Left kidney (tissue), 2 donors: ENCODE measurements around the gene LSM14A. TPM values are rescaled to one million over a fixed set of nuclear protein-coding genes. Genes with fewer than 3 reads are reported as not detected.

Source experiments
- DNase-seq: peaks from one replicate; pipeline ENCODE4 v3.0.0-alpha.2; 2013
- polyA plus RNA-seq: library from polyadenylated mRNA; unstranded; fragments of 120-200 nt; gene quantifications from one replicate; pipeline ENCODE4 v1.2.1, GENCODE V29; 2013; ENCODE audit not compliant: insufficient read length

The LSM14A gene
- polyA plus RNA-seq, 1 donor, result 199 TPM

DNA sequence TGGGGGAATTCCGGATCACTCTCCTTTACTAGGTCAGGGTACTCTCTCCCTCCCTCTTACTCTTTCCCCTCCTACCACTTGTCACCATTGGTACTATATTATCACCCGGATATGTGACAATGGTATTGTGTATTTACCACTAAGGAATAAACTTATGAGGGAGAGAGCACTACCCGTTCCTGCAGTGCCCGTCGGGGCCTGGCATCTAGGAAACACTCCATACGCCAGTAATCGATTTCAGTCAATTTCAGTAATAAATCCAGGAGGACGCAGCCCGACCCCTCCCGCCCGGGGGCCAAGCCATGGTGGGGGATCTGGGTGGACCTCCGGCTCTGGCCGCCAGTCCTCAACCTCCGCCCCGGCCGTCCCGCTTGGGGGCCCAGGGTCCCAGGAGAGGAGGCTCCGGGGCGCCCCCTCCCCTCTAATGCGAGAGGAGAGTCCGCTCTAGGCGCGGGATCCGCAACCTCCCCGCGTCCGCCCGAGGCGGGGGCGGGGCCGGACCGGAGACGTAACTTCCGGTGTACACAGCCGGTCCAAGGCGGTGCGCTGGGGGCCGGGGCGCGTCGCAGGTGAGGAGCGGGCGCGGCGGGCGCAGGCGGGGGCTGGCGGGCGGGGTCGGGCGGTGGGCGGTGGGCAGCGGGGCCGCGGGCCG, 81.9 kb downstream of the LSM14A start, which contains the start of gene GARRE1:
Gene GARRE1, plus strand, starts transcription at position 509 of the 652 bp plus-strand sequence. CDS start 45,920 bp downstream, outside the sequence.
- DNase-seq, result peak; percentile 87

DNA sequence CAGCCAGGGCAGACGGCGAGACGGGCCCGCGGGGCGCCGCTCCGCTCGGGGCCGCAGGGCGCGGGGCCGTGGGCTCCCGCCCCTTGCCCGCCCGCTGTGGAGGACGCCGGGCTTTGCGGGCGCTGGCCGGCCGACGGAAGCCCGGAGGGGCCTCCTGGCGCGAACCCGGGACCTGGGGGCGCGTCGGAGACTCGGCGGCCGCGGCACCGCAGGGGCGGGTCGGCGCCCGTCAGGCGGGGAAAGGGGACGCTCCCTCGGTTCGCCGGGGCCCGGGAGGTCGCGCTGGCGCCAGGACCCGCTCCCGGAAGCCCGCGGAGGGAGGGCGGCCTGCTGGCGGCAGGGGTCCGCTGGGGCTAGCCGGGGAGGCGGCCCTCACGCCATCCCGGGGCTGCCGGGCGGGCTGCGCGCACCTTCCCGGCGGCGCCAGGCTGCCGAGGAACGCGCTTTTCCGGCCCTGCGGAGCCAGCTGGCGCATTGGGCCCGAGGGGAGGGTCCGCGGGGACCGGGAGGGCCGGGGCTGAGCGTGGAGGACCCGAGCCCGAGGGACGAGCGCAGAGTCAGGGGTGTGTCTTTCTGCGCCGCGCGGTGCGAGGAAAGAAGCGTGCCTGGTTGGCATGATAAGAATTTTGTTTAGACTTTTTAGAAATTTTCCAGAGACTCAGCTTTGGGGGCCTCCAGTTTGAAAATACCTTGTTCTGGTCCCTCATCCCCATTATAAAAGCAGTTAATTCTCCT, 82.6 kb downstream of the LSM14A start:
- peak; percentile 33 for DNase-seq

DNA sequence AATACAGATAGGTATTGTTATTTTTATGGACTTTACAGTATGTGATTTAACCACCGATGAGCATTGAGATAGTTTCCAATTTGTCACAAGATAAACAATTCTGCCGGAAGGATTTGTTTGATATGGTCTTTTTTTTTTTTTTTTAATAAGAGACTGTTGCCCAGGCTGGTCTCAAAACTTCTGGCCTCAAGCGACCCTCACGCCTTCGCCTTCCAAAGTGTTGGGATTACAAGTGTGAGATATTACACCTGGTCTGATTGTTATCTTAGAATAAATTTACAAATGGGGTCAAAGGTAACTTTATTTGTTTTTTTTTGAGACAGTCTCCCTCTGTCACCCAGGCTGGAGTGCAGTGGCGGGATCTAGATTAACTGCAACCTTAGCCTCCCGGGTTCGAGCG, 83.2 kb downstream of the LSM14A start:
- DNase-seq, result no peak

DNA sequence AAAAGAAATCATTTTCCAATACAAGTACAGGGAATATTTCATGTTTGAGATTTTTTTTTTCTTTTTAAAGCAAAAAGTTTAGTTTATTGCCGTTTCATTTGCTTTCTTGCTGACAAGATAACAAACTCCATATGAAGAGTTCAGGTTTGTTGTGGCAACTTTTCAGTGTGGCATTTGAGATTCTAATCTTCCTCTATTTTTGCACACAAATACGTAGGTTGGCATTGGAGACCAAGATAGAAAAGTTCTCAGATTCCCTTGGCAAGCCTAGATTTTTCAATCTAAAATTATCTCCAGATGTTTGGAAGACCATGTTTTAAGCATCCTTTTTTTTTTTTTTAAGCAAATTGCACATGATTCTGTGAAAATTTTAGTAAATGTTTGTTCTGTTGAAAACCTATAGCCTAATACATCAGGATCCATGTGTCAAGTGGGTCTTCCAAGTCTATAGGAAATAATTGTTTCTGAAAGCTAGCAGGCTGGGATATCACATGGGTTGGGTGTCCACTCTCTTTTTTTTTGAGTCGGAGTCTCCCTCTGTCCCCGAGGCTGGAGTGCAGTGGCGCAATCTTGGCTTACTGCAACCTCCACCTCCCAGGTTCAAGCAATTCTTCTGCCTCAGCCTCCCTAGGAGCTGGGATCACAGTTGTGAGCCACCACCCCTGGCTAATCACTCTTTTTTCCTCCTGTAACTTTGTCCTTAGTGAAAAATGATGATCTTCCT, 84.7 kb downstream of the LSM14A start:
- DNase-seq, result no peak

DNA sequence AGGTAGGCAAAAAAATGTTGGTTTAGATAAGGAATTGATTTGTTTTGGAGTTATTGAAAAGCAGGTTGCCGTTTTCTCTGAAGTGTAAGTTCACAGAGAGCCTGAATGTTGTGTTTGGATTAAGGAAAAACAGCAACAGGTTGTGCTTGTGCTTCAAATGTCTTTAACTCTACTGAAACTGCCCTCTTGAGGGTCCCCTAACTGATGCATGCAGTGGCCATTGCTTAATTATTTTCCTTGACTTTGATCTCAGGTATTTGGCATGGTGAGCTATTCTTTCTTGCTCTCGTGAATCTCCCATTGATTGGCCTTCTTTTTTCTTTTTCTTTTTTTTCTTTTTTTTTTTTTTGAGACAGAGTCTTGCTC, 85.2 kb downstream of the LSM14A start:
- DNase-seq, result no peak

DNA sequence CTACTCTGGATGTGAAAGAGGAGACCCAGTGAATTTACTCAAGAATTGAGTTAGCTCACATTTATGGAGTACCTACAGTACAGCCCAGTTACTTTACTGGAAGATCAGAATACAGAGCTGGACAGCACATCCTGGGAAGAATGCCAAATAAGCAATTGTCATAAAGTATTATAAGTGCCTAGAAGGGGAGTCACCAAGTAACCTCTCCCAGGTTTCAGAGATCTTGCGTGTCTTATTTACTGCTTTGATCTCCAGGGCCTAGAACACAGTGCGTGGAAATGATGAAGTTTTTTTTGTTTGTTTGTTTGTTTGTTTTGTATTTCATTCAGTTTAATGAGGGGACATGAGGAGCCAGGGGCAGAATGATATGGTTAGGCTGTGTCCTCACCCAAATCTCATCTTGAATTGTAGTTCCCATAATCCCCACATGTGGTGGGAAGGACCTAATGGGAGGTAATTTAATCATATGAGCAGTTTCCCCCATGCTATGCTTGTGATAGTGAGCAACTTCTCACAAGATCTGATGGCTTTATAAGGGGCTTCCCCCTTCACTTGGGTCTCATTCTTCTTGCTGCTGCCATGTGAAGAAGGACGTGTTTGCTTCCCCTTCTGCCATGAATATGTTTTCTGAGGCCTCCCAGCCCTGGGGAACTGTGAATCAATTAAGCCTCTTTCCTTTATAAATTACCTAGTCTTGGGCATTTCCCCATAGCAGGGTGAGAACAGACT, 87.2 kb downstream of the LSM14A start:
- no peak for DNase-seq

DNA sequence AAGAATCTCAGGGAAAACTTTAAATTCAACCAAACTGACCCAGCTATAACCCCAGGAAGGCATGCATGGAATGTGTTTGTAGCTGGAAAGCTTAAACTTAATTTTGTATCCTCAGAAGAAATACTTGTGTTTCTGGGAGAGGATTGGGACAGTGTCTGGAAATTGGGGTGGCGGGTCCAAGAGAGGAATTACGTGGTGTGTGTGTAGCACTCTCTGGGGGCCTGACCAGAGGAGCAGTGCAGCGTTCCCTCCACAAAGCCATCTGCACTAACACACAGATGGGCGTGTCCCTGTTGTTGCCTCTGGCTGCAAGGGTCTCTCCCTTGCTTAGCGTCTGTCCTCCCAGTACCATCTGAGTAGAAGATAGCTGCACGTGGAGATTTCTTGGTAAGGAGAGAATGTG, 88.5 kb downstream of the LSM14A start:
- DNase-seq, result peak; percentile 47

DNA sequence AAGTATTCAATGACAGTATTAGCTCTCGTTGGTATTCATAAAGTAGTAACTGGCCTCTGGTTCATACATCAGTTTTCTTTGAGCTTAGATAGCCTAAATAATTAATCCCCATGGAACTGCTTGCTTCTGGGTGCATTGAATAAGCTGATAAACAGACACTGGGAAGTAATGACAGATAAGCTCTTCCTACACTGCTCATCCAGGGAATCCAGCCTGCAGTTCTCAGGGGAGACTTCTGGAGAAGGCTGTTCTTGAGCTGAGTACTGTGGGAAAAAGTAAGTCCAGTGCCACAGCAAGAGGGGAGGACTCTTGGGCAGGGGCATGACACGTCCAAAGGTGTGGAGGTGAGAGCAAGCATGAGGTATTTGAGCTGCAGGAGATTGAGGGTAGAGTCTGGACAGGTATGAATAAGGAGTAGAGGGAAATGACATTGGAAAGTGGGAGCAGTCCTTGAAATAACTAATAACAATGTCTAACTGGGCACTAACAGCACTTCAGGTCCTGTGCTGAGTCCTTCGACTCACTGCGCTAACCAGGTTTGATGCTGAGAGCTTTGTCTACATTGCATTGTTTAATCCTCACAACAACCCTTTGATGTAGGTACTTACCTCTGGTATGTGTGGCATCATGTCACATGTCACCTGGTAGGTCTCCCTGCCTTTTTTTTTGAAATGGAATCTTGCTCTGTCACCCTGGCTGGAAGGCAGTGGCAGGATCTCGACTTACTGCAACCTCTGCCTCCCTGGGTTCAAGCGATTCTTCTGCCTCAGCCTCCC, 89.2 kb downstream of the LSM14A start:
- DNase-seq, result no peak

DNA sequence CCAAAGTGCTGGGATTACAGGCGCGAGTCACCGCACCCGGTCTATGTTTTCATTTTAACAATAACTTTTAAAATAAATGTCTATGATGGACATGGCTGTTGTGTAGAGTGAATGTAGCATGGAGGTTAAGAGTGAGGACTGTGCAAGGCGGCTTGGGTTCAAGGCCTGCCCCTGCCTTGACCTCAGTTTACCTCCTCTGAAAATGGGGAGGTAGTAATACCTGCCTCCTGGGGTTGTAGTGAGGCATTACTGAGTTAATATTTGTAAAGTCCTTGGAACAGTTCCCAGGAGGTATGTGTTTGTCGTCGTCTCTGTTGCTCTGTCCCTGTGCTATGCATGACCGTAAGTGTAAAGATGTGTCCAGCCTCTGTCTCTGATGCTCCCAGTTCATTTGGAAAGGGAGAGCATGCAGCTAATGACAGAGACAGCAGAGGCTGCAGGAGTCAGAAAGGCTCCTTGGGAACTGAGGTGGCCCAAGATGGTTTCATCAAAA, 91.5 kb downstream of the LSM14A start:
- no peak for DNase-seq

DNA sequence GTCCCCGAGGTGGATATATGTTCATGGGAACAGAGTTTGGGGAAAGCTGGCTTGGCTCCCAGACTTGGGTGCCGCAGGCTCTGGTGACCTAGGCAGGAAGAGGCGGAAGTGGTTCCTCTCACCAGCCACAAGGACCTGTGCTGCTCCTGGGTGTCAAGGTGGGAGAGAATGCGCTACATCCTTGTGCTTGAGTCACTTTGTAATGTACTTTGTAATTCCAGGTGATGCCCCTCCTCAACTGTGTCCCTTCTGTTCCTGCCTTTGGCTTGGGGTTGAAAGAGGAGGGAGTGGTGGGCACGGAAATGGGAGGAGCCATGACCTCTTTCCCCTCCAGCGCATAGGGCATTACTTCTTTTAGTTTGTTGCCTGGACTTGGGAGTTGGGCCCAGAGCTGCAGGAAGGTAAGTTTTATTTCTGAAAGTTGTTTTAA, 92.9 kb downstream of the LSM14A start:
- no peak for DNase-seq

DNA sequence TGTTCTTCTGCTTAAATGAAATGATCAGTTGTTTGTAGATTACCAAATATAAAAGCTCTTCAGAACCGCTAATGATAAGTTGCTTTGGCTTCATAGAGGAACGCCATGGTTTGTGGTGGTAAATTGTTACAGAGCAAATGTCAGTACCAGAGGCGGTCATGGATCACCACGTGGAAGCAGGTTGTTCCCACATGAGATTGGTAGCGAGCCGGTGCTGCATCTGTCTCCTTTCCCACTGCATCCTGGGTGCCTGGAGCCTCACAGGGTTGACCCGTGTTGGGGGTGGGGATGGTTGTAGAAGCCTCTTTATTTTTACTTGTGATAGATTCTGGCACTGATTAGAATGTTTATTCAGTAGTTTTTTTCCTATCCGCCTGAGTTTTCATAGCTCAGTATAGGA, 96.8 kb downstream of the LSM14A start:
- DNase-seq, result no peak

DNA sequence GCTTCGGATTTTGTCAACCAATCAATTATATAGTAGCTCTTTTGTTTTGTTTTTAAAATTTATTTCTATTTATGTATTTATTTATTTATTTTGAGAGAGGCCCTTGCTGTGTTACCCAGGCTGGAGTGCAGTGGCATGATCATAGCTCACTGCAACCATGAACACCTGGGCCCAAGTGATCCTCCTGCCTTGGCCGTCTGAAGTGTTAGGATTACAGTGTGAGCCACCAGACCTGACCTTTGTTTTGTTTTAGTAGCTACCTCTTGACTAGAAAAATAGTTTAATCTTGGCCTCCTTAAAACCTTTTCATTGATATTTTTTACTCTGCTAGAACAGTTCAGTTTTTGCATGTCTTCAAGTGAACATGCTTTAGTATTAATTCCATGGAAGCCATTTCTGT, 97.2 kb downstream of the LSM14A start:
- no peak for DNase-seq

DNA sequence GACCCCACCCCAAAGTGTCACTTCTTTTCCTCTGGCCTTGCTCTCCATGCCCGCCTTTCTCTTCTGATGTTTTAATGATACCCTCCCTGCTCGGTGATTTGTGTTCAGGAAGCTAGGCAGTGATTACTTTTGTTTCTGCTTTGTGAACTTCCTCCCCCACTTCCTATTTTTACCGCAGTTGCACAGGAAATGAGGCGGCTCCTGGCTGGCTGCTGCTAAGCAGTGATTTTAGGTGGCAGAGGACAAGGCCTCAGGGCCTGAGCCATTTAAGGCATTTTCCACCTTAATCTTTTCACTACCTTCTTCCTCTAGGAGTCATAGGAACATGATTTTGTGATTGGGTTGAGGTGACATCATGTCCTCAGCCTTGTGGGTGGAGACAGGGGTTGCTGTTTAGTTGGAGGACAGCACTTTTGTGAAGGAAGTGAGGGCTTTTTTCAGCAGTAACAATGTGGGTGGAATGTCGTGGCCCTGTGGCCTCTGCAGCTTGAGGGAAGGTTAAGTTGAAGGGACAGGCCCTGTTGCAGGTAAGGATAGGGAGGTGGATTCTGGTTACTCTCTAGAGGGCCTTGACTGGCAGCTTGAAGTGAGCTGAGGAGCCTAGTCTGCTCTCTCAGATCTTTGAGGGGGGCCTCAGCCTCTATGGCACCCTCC, 97.8 kb downstream of the LSM14A start:
- peak; percentile 83 for DNase-seq

DNA sequence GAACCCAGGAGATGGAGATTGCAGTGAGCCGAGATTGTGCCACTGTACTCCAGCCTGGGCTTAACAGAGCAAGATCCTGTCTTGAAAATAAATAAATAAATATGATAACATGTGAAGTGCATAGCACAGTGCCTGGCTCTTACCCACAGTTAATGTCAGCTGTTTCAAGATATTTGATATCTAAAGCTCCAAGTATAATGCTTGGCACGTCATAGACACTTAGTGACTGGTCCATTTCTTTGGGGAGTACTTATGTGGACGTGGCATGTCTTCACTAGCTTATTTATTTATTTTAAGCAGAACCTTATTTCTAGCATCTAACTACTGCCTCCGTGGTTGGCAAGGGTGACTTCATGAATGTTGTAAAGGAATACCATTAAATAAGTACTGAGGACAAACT, 100.8 kb downstream of the LSM14A start:
- no peak for DNase-seq

DNA sequence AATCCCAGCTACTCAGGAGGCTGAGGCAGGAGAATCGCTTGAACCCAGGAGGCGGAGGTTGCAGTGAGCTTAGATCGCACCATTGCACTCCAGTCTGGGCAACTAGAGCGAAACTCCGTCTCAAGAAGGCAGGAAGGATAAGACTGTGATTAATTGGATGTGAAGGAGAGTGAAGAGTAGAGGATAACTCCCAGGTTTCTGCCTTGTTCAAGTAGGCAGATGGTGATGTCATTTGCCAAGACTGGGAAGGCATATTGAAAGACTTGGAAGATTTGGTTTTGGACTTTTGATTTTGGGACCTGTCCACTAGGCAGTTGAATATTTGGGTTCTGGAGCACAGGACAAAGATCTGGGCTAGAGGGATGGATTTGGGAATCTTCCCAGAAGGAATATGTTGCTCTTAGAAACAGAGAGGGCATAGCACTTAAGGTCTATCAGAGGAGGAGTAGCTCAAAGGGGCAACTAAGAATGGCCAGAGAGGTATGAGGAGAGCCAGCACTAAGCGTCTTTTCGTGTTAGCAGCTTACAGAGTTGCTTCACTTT, 102.1 kb downstream of the LSM14A start:
- DNase-seq, result no peak

DNA sequence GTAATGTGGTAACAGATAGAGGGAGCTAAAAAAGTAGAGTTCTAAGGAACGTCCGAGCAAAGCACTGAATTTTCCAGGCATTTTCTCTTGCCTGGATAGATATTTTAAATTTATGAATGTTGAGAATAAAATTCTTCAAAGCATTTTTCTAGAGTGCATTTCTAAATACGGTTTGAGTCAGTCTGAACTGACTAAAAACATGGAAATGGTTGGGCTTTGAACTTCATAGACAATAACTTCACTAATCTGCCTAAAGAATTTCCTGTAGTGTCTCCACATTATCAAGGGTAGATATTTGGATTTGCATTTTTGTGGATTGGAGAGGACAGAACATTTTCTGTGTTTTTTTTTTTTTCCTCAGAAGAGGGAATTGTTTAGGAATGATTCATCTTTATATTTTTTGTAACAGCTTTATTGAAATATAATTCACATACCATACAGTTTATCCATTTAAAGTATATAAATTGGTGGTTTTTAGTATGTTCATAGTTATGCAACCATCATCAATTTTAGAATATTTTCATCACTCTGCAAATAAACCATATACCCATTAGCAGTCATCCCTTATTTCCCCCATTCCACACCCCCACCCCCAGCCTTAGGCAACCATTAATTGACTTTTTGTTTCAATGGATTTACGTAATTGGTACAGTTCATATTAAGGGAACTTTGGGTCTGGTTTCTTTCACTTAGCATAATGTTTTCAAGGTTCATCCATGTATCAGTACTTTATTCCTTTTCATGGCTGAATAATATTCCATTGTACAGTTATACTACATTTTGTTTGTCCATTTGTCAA, 102.7 kb downstream of the LSM14A start:
- DNase-seq, result peak; percentile 32

DNA sequence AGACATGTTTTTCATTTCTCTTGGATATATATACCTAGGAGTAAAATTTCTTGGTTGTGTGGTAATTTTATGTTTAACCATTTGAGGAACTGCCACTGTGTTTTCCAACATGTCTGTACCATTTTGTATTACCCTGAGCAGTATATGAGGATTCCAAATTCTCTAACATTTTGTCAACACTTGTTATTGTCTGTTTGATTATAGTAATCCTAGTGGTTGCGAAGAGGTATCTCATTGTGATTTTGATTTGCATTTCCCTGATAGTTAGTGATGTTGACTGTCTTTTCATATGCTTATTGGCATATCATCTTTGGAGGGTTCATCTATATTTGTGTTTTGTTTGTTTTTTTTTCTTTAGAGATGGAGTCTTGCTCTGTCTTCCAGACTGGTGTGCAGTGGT, 103.4 kb downstream of the LSM14A start:
- no peak for DNase-seq

DNA sequence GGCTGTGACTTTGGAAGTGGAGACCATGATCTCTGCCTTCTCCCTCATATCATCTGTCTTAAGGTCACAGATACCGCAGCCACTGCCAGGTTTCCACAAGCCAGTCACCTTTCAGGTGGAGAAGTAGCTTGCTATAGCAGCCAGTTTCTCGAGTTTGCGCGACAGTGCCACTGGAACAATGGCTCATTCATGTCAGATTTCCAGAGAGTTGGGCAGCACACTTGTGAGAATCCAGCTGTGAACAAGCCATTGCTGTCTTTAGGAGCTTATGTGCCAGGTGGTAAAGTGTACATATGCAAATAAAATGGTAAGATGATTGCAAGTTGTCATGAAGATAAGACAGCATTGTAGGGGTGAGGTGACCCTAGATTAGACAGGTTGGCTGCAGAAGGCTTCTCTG, 104.3 kb downstream of the LSM14A start:
- no peak for DNase-seq

DNA sequence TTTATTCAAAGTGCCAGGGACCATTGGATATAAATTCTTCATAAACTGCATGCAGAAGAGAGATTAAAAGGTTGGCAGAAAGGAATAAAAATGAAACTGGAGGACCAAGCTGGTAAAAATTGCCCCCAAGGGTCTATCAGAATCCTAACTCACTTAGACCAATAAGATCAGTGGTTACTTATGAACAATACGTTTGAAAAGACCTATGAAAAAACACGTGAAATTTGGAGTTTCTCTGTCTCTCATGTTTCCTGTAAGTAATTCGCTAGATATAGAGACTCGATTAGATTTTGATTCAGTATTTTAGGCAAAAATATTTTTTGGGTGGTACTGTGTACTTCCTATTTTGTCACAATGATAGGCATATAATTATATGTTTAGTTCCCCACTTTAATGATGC, 104.9 kb downstream of the LSM14A start:
- DNase-seq, result no peak

DNA sequence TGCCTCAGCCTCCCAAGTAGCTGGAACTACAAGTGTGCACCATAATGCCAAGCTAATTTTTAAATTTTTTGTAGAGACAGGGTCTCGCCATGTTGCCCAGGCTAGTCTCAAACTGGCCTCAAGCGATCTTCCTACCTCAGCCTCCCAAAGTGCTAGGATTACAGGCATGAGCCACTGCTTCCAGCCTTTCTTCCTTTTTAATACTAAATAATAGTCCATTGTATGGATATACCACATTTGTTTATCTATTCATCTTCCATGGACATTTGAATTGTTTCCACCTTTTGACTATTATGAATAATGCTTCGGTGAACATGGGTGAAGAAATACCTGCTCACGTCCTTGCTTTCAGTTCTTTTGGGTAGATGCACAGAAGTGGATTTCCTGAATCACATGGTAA, 106.5 kb downstream of the LSM14A start:
- DNase-seq, result no peak
